Glutamatergic neuron (in vitro differentiated cells): Measurements from ENCODE around the gene SLC52A1. TPM values are rescaled to one million over a fixed set of nuclear protein-coding genes. Genes with fewer than 3 reads are reported as not detected.

Experiments used
- DNase-seq: peaks from one replicate; pipeline ENCODE4 v3.0.0; 2022
- H3K27ac Mint-ChIP-seq: one replicate; pipeline ENCODE4 v1.8.0; 2020; ENCODE audit warnings: mild to moderate bottlenecking, mixed read lengths, inconsistent platforms; ENCODE audit not compliant: unreplicated experiment
- H3K27me3 Mint-ChIP-seq: one replicate; pipeline ENCODE4 v1.8.0; 2020; ENCODE audit warnings: mild to moderate bottlenecking, moderate library complexity, mixed read lengths, inconsistent platforms; ENCODE audit not compliant: unreplicated experiment
- H3K36me3 Mint-ChIP-seq: one replicate; pipeline ENCODE4 v1.8.0; 2020; ENCODE audit warnings: mild to moderate bottlenecking, mixed read lengths, inconsistent platforms; ENCODE audit not compliant: unreplicated experiment
- H3K4me1 Mint-ChIP-seq: one replicate; pipeline ENCODE4 v1.8.0; 2020; ENCODE audit warnings: mild to moderate bottlenecking, low read depth, mixed read lengths, inconsistent platforms; ENCODE audit not compliant: unreplicated experiment
- H3K4me3 Mint-ChIP-seq: one replicate; pipeline ENCODE4 v1.8.0; 2020; ENCODE audit warnings: mild to moderate bottlenecking, mixed read lengths, inconsistent platforms; ENCODE audit not compliant: unreplicated experiment
- H3K9me3 Mint-ChIP-seq: one replicate; pipeline ENCODE4 v1.8.0; 2020; ENCODE audit warnings: mild to moderate bottlenecking, moderate library complexity, mixed read lengths, inconsistent platforms; ENCODE audit not compliant: unreplicated experiment
- total RNA-seq: library from RNA; stranded (reverse); fragmentation: NEBNext Ultra II Directional; extraction: Animal tissue kit (Norgen Biotek cat#: 25700); gene quantifications from one replicate; pipeline ENCODE4 v1.2.1, GENCODE V29; 2021; ENCODE audit not compliant: unreplicated experiment
- TF ChIP-seq, protein P1 (sequence below): fragments of 200-600 bp; sonication (generic); IDR thresholded peaks from one replicate; pipeline ENCODE4 v1.5.0; 2021; ENCODE audit not compliant: partially characterized antibody, unreplicated experiment

The SLC52A1 gene
- total RNA-seq, 1 donor from 2014 or later, result not detected

GRCh38 chr17:5014357-5014756 lies 20.9 kb downstream of the SLC52A1 start:
- Mint-ChIP-seq H3K4me3 (no peak overlapping the region), H3K4me1 (no peaks in the 10 kb centered on the region), H3K36me3 (no peaks in the 10 kb centered on the region), H3K27me3 (peaks cover 4% of the 10 kb centered on the region), H3K9me3 (peaks cover 2% of the 10 kb centered on the region), H3K27ac (no peak overlapping the region)
- no peak for DNase-seq
- TF ChIP-seq, protein P1, sequence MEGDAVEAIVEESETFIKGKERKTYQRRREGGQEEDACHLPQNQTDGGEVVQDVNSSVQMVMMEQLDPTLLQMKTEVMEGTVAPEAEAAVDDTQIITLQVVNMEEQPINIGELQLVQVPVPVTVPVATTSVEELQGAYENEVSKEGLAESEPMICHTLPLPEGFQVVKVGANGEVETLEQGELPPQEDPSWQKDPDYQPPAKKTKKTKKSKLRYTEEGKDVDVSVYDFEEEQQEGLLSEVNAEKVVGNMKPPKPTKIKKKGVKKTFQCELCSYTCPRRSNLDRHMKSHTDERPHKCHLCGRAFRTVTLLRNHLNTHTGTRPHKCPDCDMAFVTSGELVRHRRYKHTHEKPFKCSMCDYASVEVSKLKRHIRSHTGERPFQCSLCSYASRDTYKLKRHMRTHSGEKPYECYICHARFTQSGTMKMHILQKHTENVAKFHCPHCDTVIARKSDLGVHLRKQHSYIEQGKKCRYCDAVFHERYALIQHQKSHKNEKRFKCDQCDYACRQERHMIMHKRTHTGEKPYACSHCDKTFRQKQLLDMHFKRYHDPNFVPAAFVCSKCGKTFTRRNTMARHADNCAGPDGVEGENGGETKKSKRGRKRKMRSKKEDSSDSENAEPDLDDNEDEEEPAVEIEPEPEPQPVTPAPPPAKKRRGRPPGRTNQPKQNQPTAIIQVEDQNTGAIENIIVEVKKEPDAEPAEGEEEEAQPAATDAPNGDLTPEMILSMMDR, result no peak

DNA sequence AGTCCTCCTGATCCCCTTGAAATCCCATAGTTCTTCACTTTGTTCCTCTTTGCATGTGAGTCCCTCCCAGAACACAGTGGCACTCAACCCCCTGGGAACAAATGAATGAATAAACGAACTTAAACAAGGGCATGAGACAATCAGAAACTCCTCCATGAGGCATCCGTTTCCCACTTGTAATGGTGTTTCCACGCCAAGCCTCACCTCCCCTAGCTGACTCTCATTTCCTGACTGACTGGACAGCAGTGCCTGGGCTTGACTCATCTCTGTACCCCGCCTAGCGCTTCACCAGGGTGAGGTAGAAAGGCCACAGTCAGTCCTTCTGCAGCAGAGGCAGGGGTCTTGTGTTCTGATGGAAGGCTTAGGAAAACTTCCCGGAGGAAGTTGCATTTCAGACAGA lies 23.3 kb downstream of the SLC52A1 start:
- no peaks in the 10 kb centered on the region for H3K36me3 Mint-ChIP-seq
- no peaks in the 10 kb centered on the region for H3K9me3 Mint-ChIP-seq
- no peak overlapping the region for H3K4me3 Mint-ChIP-seq
- no peak overlapping the region for H3K27ac Mint-ChIP-seq
- peaks cover 2% of the 10 kb centered on the region for H3K27me3 Mint-ChIP-seq
- TF ChIP-seq, protein P1, result no peak
- no peak for DNase-seq
- no peaks in the 10 kb centered on the region for H3K4me1 Mint-ChIP-seq

- DNase-seq, result no peak
- peaks cover 4% of the 10 kb centered on the region for H3K4me1 Mint-ChIP-seq
- H3K9me3 Mint-ChIP-seq, result peaks cover 5% of the 10 kb centered on the region
- H3K27ac Mint-ChIP-seq, result no peak overlapping the region
- TF ChIP-seq, protein P1, result no peak
- peaks cover 11% of the 10 kb centered on the region for H3K36me3 Mint-ChIP-seq
- H3K4me3 Mint-ChIP-seq, result no peak overlapping the region
- peaks cover 11% of the 10 kb centered on the region for H3K27me3 Mint-ChIP-seq
Observed at GRCh38 chr17:5003214-5003867, 31.9 kb downstream of the SLC52A1 start.

- H3K36me3 Mint-ChIP-seq, result peaks cover 11% of the 10 kb centered on the region
Observed at GRCh38 chr17:5002121-5002788, 33.0 kb downstream of the SLC52A1 start.

GRCh38 chr17:5000237-5000639 lies 35.0 kb downstream of the SLC52A1 start:
- DNase-seq, result no peak
- Mint-ChIP-seq H3K9me3 (peaks cover 7% of the 10 kb centered on the region), H3K4me1 (peaks cover 4% of the 10 kb centered on the region), H3K27ac (no peak overlapping the region), H3K4me3 (no peak overlapping the region), H3K36me3 (peaks cover 11% of the 10 kb centered on the region), H3K27me3 (peaks cover 14% of the 10 kb centered on the region)
- TF ChIP-seq, protein P1, result no peak

More at GRCh38 chr17:5002121-5002788, 33.0 kb downstream of the SLC52A1 start:
- DNase-seq, result no peak
- TF ChIP-seq, protein P1, result no peak
- Mint-ChIP-seq H3K9me3 (peaks cover 5% of the 10 kb centered on the region), H3K27me3 (peaks cover 11% of the 10 kb centered on the region), H3K4me1 (peaks cover 4% of the 10 kb centered on the region), H3K4me3 (no peak overlapping the region), H3K27ac (no peak overlapping the region)
